Nucleus accumbens (tissue), 56 donors: Measurements from ENCODE around the gene RPLP1.

ENCODE experiments used
- DNase-seq, 56 donors: peaks; one replicate each; lab custom pipeline; 2025; lab: John Stamatoyannopoulos, UW

Gene RPLP1

GRCh38 chr15:69466733-69467132, 14.1 kb downstream of the RPLP1 start:
- DNase-seq: no peak

DNA sequence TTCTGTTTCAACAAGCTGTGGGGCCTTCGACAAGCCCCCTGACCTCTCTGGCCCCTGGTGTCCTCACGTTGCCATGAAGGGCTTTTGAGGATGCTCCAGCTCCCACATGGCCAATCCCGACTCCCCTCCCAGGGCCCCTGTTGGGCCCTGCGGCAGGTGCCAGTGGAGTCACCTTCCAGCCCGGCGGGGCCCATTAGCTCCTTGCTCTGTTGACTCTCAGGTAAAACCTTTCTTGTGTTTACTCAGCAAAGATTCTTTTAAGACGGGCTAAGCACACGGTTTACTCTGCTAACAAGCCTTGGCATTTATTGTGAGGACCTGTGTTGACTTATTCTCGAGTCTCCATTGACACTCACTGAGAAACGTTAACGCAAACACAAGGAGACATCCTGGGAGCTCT, 15.0 kb downstream of the RPLP1 start:
- DNase-seq: no peak

DNA sequence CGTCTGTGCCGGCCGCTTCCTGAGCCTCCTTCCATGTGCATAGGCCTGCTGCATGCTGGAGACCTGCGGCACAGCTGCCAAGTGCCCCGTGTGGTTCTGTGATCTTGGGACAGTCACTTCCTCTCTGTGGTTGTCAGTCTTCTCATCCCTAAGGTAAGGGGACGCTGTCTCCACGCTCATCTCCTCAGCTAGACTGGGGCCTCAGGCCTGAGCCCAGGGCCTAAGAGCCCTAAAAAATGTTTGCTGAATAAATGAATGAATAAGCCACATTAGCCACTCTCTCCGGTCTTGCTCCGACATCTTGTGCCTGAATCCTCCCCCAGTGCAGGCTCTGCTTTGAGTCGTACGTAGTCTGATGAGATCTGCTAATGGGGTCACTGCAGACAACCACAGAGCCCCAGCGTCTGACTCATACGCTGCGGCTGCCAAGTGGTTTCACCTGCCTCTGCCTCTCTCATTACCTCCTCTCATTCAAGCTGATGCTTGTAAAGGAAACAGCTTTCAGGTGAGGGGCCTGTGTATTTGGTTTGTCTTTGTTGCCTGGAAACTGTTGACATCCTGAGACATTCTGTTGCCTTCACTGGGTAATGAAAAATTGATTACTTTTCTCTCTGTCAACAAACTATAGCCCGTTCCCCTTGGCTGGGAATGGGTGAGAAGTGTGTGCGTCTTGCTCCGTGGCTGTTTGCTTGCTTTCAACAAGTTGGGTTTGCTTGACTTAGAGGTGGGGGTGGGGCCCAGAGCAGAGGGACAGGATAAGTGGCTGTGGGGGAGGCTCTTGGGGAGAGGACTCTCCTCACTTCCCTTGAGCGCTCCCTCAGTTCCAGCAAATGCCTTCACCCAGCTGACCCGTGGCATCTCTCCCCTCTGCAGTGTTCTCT, 15.9 kb downstream of the RPLP1 start:
- no peak for DNase-seq

GRCh38 chr15:69469467-69470201, 17.0 kb downstream of the RPLP1 start:
- DNase-seq: no peak

DNA sequence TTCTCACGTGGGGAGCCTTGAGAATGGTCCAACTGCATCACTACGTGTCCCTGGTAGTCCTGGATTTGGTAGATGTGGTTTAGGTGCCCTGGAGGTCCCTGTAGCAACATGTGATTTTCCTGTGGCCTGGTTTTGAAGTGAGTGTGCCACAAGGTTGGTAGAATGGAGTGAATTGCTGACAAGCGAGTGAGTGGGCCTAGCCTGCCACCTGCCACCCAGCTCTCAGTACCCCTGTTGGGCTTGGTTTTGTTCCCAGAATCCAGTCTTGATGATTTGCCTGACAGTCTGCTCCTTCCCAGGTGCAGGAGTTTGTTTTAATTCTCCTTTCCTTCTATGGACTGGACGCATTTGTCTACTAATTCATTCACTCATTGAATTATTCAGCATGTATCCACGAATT, 19.4 kb downstream of the RPLP1 start:
- DNase-seq: no peak

- no peak for DNase-seq
Measured at GRCh38 chr15:69472562-69472961, 19.9 kb downstream of the RPLP1 start.

GRCh38 chr15:69474291-69474690, 21.7 kb downstream of the RPLP1 start:
- no peak for DNase-seq

- no peak for DNase-seq
Measured at GRCh38 chr15:69474846-69475455, 22.3 kb downstream of the RPLP1 start.

DNA sequence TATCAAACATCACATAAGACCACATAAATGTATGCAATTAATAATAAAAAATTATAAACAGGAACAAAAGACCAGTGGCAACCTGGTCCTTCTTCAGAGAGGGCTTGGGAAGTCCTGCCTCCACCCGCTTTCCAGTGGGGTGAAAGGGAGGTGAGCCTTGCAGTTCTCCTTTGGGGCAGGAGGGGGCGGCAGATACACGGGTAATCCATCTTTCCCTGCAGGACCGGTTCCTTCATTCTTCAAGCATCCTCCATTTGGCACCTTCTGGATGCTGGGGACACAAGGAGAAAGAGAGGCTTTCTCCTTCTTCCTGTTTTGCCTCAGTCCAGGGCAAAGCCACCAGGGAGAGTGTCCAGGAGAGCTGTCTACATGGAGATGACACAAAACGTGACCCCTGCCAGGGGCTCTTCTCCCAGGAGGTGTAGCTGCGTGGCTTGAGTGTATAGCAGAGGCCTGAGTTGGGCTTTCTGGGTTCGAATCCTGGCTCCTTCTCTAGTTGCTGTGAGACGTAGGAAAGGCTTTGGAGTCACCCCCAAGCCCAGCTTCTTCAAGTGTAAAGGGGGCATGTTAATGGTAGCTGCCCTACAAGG, 23.2 kb downstream of the RPLP1 start:
- peak in 47 of 56 donors; percentile 11 to 86 (median 45) for DNase-seq

GRCh38 chr15:69476704-69477473, 24.3 kb downstream of the RPLP1 start:
- DNase-seq: no peak

GRCh38 chr15:69478259-69478781, 25.7 kb downstream of the RPLP1 start:
- peak in 30 of 56 donors; percentile 2 to 70 (median 26) for DNase-seq

GRCh38 chr15:69479081-69479480, 26.5 kb downstream of the RPLP1 start:
- DNase-seq: no peak

DNA sequence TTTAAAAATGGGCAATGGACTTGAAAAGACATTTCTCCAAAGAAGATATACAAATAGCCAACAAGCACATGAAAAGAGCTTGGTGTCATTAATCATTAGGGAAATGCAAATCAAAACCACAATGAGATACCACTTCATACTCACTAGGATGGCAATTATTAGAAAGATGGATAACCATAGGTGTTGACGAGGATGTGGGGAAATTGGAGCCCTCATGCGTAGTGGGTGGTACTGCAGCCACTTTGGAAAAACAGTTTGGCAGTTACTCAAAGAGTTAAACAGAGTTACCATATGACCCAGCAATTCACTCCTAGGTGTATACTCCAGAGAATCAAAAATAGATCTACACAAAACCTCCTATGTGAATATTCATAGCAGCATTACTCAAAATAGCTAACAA, 27.4 kb downstream of the RPLP1 start:
- DNase-seq: no peak

DNA sequence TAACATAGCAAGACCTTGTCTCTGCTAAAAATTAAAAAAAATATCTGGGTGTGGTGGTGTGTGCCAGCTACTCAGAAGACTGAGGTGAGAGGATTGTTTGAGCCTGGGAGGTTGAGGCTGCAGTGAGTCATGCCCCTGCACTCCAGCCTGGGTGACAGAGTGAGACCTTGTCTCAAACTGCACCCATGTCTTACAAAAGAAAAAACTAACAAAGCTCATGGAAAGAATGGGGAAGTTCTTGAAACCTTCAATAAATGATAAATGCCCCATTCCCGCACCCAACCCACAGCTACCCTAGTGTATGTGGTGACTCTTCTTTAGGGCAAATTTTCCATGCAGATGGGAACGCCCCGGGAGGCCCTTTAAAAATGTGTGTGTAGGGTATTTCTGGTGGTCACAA, 28.3 kb downstream of the RPLP1 start:
- DNase-seq: no peak

DNA sequence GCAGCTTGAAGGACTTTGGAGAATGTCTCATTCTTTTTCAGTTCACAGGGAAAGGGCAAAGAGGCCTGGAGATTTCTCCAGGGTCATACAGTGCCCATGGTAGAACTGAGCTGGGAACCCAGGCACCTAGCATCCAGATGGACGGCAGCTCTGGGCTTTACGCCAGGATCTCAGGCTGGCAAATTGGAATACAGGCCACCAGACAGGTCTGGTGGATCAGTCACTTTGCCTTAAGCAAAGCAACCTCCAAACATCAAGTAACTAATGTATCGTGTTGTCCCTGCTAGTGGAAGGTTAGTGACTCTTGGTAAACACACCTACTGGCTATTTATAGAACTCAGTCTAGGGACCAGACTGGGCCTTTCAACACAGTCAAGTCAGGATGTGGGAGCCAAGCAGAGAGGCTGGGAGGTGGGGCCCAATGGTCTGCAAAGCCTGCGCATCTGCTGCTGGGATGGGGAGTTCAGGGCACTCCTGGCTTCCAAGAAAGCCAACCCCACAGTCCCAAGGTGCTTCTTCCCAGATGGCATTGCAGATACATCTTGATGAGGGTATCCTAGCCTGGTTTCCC, 30.2 kb downstream of the RPLP1 start:
- DNase-seq: no peak

- no peak for DNase-seq
Measured at GRCh38 chr15:69484837-69485236, 32.2 kb downstream of the RPLP1 start.

DNA sequence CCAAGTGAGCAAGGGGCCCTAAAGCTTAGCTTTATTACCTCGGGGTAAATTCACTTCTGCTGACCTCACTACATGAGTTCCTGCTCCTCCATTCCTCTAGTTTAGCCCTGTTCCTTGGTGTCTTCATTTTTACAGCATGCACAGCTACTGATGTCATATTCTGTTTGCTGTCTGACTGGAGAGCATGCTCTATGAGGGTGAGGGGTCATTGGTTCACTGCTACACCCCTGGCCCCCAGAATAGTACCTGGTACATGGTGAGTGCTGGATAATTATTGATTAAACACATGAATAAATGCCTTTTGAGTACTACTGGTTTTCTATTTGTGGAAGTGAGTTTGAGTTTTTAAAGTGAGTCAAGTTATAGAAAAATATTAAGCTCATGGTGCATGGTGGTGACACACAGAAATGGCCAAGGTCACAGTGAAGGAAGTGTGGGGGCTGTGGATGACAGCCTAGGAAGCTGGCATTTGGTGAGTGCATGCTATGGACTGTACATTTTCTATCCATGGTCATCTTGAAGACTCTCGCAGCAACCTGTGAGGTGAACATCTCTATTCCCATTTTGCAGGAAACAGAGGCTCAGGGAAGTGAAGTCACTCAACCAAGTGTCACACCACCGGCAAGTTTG, 34.0 kb downstream of the RPLP1 start:
- no peak for DNase-seq

DNA sequence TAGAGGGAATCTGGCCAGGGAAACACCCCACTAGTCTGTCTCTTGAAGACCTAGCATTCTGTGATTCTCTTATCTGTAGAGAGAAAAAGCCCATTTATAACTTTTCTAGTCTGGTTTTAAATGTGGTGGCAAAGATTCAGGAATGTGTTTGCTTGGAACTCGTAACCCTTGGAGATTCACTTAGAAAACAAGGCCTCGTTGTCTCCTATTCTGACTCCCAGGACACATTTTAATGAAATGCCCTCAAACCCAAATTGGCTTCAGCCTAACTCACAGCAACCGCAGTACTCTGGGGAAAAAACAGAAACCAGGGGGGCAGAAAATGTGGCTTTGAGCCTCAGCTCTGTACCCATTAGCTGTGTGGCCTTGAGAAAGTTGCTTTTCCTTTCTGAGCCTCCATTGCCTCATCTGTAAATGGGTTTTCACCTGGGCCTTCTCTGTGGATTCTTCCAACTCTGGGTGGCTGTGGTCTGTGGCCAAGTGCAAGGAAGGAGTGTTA, 36.5 kb downstream of the RPLP1 start:
- DNase-seq: peak in 10 of 56 donors; percentile 5 to 56 (median 16)
